ENCODE results near the gene SDF2L1. TPM values are rescaled to one million over a fixed set of nuclear protein-coding genes. Genes with fewer than 3 reads are reported as not detected.

The SDF2L1 gene
- total and polyA plus RNA-seq, 2 of the 13 experiments (the other 11 are each of a cell fraction or from before 2014, with no cell fraction given) = 18.0 to 57.4 TPM

- no peak for TF ChIP-seq ZNF407 (CRISPR knock-in tag; IDR thresholded peaks at IDR 0.05; ENCODE audit: not compliant biosample characterization)
- no peak for TF ChIP-seq ZNF180 (CRISPR knock-in tag; IDR thresholded peaks at IDR 0.05; ENCODE audit: borderline replicate concordance, low read depth)
- TF ChIP-seq ZNF674 (CRISPR knock-in tag; IDR thresholded peaks at IDR 0.05; ENCODE audit: low read depth) = no peak
- no peak for TF ChIP-seq ZNF598 (CRISPR knock-in tag; IDR thresholded peaks at IDR 0.05; ENCODE audit: borderline replicate concordance)
- TF ChIP-seq EEA1 (CRISPR knock-in tag; IDR thresholded peaks at IDR 0.05; ENCODE audit: borderline replicate concordance) = no peak
- TF ChIP-seq THYN1 (CRISPR knock-in tag; IDR thresholded peaks at IDR 0.05; ENCODE audit: borderline replicate concordance, low read depth) = no peak
- no peak for TF ChIP-seq NCOA5 (CRISPR knock-in tag; IDR thresholded peaks at IDR 0.05)
- TF ChIP-seq IRF9 (CRISPR knock-in tag; IDR thresholded peaks at IDR 0.05; ENCODE audit: borderline replicate concordance) = no peak
- no peak for TF ChIP-seq ZNF777 (CRISPR knock-in tag; IDR thresholded peaks at IDR 0.05)
- peak; percentile 89 for TF ChIP-seq STAG1 (CRISPR knock-in tag; IDR thresholded peaks at IDR 0.05)
- no peak for TF ChIP-seq ONECUT2 (CRISPR knock-in tag; IDR thresholded peaks at IDR 0.05)
- no peak for TF ChIP-seq DRAP1 (CRISPR knock-in tag; IDR thresholded peaks at IDR 0.05)
- no peak for TF ChIP-seq ZUFSP (CRISPR knock-in tag; IDR thresholded peaks at IDR 0.05; ENCODE audit: borderline replicate concordance)
- TF ChIP-seq SETDB1 (CRISPR knock-in tag; IDR thresholded peaks at IDR 0.05; ENCODE audit: borderline replicate concordance) = no peak
- peak; percentile 14 for TF ChIP-seq TEAD3 (CRISPR knock-in tag; optimal IDR thresholded peaks at IDR 0.05; ENCODE audit: borderline replicate concordance)
- no peak for TF ChIP-seq ZNF703 (CRISPR knock-in tag; IDR thresholded peaks at IDR 0.05; ENCODE audit: borderline replicate concordance)
These were observed 4.8 kb downstream of the SDF2L1 start (continued) for GRCh38 chr22:21646608-21647590.
